WI38 (cell line): ENCODE measurements around the gene MRE11.

Source experiments
- H3K4me3 ChIP-seq: 2 replicates; pipeline ENCODE4 v1.5.1; 2011; ENCODE audit warnings: low read depth, mild to moderate bottlenecking, control low read depth, low read length
- CTCF ChIP-seq: IDR thresholded peaks from 2 replicates; pipeline ENCODE4 v1.5.1; 2012; ENCODE audit warnings: low read depth, mild to moderate bottlenecking, control low read depth, low read length

MRE11 gene

DNA sequence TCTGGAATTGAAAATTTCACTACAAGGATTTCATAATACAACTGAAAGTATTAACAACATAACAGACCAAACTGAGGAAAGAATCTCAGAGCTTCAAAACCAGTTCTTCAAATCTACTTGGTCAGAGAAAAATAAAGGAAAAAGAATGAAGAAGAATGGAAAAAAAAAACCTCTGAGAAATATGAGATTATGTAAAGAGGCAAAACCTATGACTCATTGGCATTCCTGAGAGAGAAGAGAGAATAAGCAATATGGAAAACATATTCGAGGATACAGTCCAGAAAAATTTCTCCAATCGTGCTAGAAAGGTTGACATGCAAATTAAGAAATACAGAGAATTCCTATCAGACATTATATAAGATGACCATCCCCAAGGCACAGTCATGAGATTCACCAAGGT is 69.0 kb downstream of the MRE11 start:
- no peak overlapping the region for H3K4me3 ChIP-seq
- no peak for TF ChIP-seq CTCF

- no peak overlapping the region for H3K4me3 ChIP-seq
- no peak for TF ChIP-seq CTCF
These were observed 69.6 kb downstream of the MRE11 start for GRCh38 chr11:94424011-94424410.

GRCh38 chr11:94423507-94423906 is 70.1 kb downstream of the MRE11 start:
- H3K4me3 ChIP-seq = no peak overlapping the region
- no peak for TF ChIP-seq CTCF

DNA sequence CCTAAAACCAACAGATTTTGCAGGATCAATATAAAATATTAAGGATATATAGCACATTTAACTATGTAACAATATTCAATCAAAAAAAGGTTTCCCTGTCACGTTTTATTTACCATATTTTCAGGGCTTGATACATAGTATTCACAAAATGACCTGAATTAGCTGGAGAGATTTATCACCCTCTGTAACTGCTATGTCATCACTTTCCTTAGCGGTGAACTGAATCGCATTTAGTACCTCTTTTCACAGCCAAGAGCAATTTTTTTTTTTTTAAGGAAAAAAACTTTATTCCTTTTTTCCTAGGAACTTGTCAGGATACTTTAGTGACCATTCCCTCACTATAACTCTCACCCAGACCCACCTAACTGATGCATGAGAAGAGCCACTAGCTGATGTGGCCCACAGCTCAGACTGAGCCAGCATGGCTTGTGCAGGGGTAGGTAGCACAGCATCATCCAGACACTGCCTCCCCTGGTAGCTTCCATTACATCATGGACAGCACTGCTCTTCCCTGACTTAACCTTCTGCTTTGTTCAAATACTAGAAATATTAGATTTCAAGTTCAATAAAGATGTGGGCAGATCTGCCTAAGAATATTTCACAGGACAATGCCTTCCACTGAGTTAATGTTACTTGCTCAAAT is 75.4 kb downstream of the MRE11 start:
- no peak overlapping the region for H3K4me3 ChIP-seq
- no peak for TF ChIP-seq CTCF

GRCh38 chr11:94417386-94417987 is 76.2 kb downstream of the MRE11 start:
- peak; percentile 38 for TF ChIP-seq CTCF
- no peak overlapping the region for H3K4me3 ChIP-seq

GRCh38 chr11:94405062-94405833 is 88.4 kb downstream of the MRE11 start:
- no peak overlapping the region for H3K4me3 ChIP-seq
- TF ChIP-seq CTCF = no peak

GRCh38 chr11:94402355-94402754 is 91.3 kb downstream of the MRE11 start:
- no peak for TF ChIP-seq CTCF
- no peak overlapping the region for H3K4me3 ChIP-seq
